ENCODE data around the gene OR2A7.
"Not testable (repeated sequence)": the region's sequence is repeated elsewhere in the genome, so short reads cannot be mapped to it uniquely, and the experiment has no call there.

DNA sequence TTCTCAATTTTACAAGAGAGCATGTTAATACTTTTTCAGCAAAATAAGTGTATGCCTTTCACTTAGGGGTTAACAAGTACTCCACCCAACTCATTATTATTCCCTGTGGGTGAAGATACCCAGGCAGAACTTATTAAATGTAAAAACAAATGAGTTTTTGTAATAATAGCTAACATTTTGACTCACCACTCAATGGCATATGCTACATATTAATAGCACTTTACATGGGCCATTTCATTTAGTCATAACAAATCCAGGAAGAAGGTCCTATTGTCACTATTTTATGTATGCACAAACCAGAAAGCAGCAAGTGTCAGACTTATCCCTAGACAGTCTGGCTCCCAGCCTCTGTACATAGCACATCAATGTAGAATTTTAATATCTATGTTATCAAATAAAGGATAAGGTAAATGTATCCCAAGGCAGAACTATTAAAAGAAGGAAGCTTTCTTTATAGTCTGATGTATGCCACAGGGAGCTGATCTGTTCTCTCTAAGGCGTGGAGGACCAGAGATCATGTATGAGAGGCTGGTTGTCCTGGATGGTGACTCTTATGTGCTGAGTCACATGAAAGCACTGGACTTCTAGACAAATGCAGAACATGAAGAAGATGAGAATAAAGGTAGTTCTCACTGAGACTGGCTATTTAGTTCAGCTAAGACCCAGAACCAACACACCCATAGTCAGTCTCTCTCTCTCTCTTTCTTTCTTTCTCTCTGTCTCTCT is 38.1 kb upstream of the OR2A7 start:
- TF ChIP-seq, protein P1, sequence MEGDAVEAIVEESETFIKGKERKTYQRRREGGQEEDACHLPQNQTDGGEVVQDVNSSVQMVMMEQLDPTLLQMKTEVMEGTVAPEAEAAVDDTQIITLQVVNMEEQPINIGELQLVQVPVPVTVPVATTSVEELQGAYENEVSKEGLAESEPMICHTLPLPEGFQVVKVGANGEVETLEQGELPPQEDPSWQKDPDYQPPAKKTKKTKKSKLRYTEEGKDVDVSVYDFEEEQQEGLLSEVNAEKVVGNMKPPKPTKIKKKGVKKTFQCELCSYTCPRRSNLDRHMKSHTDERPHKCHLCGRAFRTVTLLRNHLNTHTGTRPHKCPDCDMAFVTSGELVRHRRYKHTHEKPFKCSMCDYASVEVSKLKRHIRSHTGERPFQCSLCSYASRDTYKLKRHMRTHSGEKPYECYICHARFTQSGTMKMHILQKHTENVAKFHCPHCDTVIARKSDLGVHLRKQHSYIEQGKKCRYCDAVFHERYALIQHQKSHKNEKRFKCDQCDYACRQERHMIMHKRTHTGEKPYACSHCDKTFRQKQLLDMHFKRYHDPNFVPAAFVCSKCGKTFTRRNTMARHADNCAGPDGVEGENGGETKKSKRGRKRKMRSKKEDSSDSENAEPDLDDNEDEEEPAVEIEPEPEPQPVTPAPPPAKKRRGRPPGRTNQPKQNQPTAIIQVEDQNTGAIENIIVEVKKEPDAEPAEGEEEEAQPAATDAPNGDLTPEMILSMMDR (IDR thresholded peaks at IDR 0.05; ENCODE audit: low read depth, low read length), result not testable (repeated sequence)
- not testable (repeated sequence) for TF ChIP-seq EZH2phosphoT487 (IDR thresholded peaks at IDR 0.05; ENCODE audit: low read depth)

Measured in OCI-LY3 (cell line).